ENCODE measurements around the gene HUWE1. TPM values are rescaled to one million over a fixed set of nuclear protein-coding genes. Genes with fewer than 3 reads are reported as not detected.

Gene HUWE1
- total and polyA plus RNA-seq, 3 donors from 2014 or later, result 131 to 260 (median 246) TPM

- no peaks in the 10 kb centered on the region for H3K36me3 ChIP-seq (ENCODE audit: low read depth, missing control alignments)
- WGBS, 2 donors, result 70 to 80% methylated on average over 1 of the region's 1 CpG
- H3K4me3 ChIP-seq, result no peak overlapping the region
- H3K4me1 ChIP-seq, result no peaks in the 10 kb centered on the region
- intact Hi-C loops (cut with DNase I; ENCODE audit: low total_unique reads), result no loop called here
- H3K27me3 ChIP-seq, result no peaks in the 10 kb centered on the region
- DNase-seq, result no peak
- no peak overlapping the region for H3K27ac ChIP-seq
- TF ChIP-seq POLR2A (IDR thresholded peaks at IDR 0.05) (no peak), CTCF (IDR thresholded peaks at IDR 0.05) (no peak)
- no peaks in the 10 kb centered on the region for H3K9me3 ChIP-seq
These were observed 20.3 kb downstream of the HUWE1 start for GRCh38 chrX:53666171-53666570.

DNA sequence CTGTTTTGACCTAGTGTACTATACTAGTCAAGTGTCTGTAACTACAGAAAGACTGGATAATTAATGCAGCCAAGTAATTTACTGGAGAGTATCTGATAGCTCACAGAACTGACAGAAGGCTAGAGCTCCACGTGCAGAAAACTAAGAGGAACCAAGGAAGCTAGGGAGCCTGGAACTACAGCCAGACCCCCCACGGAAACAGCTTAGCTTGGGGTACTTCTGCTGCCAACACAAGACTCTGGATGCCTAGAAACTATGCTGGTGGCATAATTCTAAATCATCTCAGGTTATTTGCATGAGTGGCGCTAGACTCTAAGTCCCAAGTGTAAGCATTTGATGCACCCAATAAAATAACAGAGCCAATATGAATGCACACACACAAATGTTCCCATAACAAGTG, 26.5 kb downstream of the HUWE1 start:
- 50 to 80% methylated on average over 1 to 2 of the region's 3 CpGs for WGBS, 2 donors
- no peak for DNase-seq
- intact Hi-C loops (cut with DNase I; ENCODE audit: low total_unique reads), result no loop called here

DNA sequence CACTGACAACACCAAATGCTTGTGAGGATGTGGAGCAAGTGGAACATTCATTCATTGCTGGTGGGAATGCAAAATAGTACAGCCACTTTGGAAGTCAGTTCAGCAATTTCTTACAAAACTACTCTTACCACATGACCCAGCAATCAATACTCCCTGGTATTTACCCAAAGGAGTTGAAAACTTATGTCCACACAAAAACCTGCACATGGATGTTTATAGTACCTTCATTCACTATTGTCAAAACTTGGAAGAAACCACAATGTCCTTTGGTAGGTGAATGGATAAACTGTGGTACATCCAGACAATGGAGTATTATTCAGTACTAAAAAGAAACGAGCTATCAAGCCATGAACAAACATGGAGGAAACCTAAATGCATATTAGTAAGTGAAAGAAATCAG, 27.5 kb downstream of the HUWE1 start:
- Histone ChIP-seq H3K36me3 (ENCODE audit: low read depth, missing control alignments) (no peaks in the 10 kb centered on the region), H3K4me1 (no peaks in the 10 kb centered on the region), H3K9me3 (no peaks in the 10 kb centered on the region), H3K27ac (no peak overlapping the region), H3K27me3 (no peaks in the 10 kb centered on the region), H3K4me3 (no peak overlapping the region)
- no peak for TF ChIP-seq CTCF (IDR thresholded peaks at IDR 0.05)
- no peak for TF ChIP-seq POLR2A (IDR thresholded peaks at IDR 0.05)
- intact Hi-C loops (cut with DNase I; ENCODE audit: low total_unique reads), result no loop called here
- WGBS, 2 donors, result 75 to 81% methylated on average over 1 of the region's 1 CpG
- DNase-seq, result no peak

More for the DNA sequence above, 26.5 kb downstream of the HUWE1 start:
- no peaks in the 10 kb centered on the region for H3K36me3 ChIP-seq (ENCODE audit: low read depth, missing control alignments)
- H3K9me3 ChIP-seq, result no peaks in the 10 kb centered on the region
- no peak overlapping the region for H3K27ac ChIP-seq
- no peak overlapping the region for H3K4me3 ChIP-seq
- no peaks in the 10 kb centered on the region for H3K27me3 ChIP-seq
- no peaks in the 10 kb centered on the region for H3K4me1 ChIP-seq
- TF ChIP-seq POLR2A (IDR thresholded peaks at IDR 0.05) (no peak), CTCF (IDR thresholded peaks at IDR 0.05) (no peak)

- Histone ChIP-seq H3K27me3 (no peaks in the 10 kb centered on the region), H3K4me3 (no peak overlapping the region), H3K27ac (no peak overlapping the region), H3K36me3 (ENCODE audit: low read depth, missing control alignments) (no peaks in the 10 kb centered on the region), H3K9me3 (no peaks in the 10 kb centered on the region), H3K4me1 (peaks cover 2% of the 10 kb centered on the region)
- 89 to 94% methylated on average over 1 of the region's 1 CpG for WGBS, 2 donors
- intact Hi-C loops (cut with DNase I; ENCODE audit: low total_unique reads), result no loop called here
- DNase-seq, result no peak
- TF ChIP-seq POLR2A (IDR thresholded peaks at IDR 0.05) (no peak), CTCF (IDR thresholded peaks at IDR 0.05) (no peak)
These were observed 29.7 kb downstream of the HUWE1 start for GRCh38 chrX:53656845-53657244.

DNA sequence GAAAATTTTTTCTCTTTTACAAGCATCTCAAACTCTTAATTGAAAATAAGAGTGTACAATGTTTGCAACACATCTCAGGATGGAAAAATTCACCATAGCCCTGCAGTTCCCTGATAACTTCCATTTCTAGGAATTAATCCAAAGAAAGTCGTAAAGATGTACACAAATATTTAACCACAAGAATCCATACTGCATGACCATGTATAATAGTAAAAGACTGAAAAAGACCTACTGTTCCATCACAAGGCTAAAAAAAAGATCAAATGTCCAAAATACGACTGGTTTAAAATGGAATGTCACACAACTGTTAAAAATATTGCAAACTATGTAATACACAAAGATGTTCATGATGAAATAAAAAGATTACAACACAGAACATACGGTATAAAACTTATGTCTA, 32.1 kb downstream of the HUWE1 start:
- no peak overlapping the region for H3K4me3 ChIP-seq
- 50 to 66% methylated on average over 3 of the region's 3 CpGs for WGBS, 2 donors
- intact Hi-C loops (cut with DNase I; ENCODE audit: low total_unique reads), result no loop called here
- no peak overlapping the region for H3K27ac ChIP-seq
- peaks cover 2% of the 10 kb centered on the region for H3K4me1 ChIP-seq
- no peaks in the 10 kb centered on the region for H3K36me3 ChIP-seq (ENCODE audit: low read depth, missing control alignments)
- TF ChIP-seq POLR2A (IDR thresholded peaks at IDR 0.05), result no peak
- TF ChIP-seq CTCF (IDR thresholded peaks at IDR 0.05), result no peak
- no peaks in the 10 kb centered on the region for H3K27me3 ChIP-seq
- no peak for DNase-seq
- no peaks in the 10 kb centered on the region for H3K9me3 ChIP-seq

Measured in testis (tissue), 3 donors.